ENCODE results near the gene EMILIN2. TPM values are rescaled to one million over a fixed set of nuclear protein-coding genes. Genes with fewer than 3 reads are reported as not detected.
A peak's percentile ranks its signal among the peaks of the same experiment; 100 is the strongest.

EMILIN2 gene
- total RNA-seq, 2 experiments from 2014 or later, result 3.2 to 3.3 TPM

- peaks cover 19% of the 10 kb centered on the region for H3K4me1 Mint-ChIP-seq (ENCODE audit: low read depth)
- TF ChIP-seq, protein P1, sequence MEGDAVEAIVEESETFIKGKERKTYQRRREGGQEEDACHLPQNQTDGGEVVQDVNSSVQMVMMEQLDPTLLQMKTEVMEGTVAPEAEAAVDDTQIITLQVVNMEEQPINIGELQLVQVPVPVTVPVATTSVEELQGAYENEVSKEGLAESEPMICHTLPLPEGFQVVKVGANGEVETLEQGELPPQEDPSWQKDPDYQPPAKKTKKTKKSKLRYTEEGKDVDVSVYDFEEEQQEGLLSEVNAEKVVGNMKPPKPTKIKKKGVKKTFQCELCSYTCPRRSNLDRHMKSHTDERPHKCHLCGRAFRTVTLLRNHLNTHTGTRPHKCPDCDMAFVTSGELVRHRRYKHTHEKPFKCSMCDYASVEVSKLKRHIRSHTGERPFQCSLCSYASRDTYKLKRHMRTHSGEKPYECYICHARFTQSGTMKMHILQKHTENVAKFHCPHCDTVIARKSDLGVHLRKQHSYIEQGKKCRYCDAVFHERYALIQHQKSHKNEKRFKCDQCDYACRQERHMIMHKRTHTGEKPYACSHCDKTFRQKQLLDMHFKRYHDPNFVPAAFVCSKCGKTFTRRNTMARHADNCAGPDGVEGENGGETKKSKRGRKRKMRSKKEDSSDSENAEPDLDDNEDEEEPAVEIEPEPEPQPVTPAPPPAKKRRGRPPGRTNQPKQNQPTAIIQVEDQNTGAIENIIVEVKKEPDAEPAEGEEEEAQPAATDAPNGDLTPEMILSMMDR (IDR thresholded peaks at IDR 0.05), result no peak
- Histone ChIP-seq H3K27ac (ENCODE audit: low read depth in 1 of 2, low read length in 2 of 2) (no peak overlapping the region), H3K27me3 (ENCODE audit: control insufficient read depth in 1 of 2, insufficient read depth in 2 of 2, low read length in 2 of 2) (peaks cover 39 to 43% of the 10 kb centered on the region in 2 experiments), H3K9me3 (ENCODE audit: control insufficient read depth in 1 of 2, insufficient read depth in 1 of 2, low read length in 2 of 2) (peaks cover 0 to 3% of the 10 kb centered on the region in 2 experiments), H3K4me3 (ENCODE audit: low read length) (peak overlapping the region; percentile 55), H3K4me1 (ENCODE audit: insufficient read depth, low read length) (peaks cover 23% of the 10 kb centered on the region), H3K36me3 (ENCODE audit: insufficient read depth, low read length) (no peaks in the 10 kb centered on the region)
- ChIA-PET POLR2A (interaction anchor here (0.9 to 1.0 kb wide), 3 partner anchors 42 to 60 kb away, joined by 3 to 4 read pairs (median 3); no protein-coding TSS in a partner anchor), CTCF (no interaction called here)
- intact Hi-C loops (cut with DNase I, micrococcal nuclease), result no loop called here
- peak in 5 of 14 experiments; percentile 6 to 55 (median 15) for DNase-seq
- H3K9me3 Mint-ChIP-seq, result no peaks in the 10 kb centered on the region
- peak; percentile 45 for ATAC-seq (ENCODE audit: poor library complexity)
- H3K4me3 Mint-ChIP-seq, result peak overlapping the region; percentile 87
- peaks cover 86% of the 10 kb centered on the region for H3K27me3 Mint-ChIP-seq
- H3K36me3 Mint-ChIP-seq (ENCODE audit: low read depth), result no peaks in the 10 kb centered on the region
- no peak overlapping the region for H3K27ac Mint-ChIP-seq
Measured at GRCh38 chr18:2847317-2848246, 776 bp downstream of the EMILIN2 start.

- Mint-ChIP-seq H3K9me3 (no peaks in the 10 kb centered on the region), H3K27ac (no peak overlapping the region), H3K4me1 (ENCODE audit: low read depth) (peaks cover 19% of the 10 kb centered on the region), H3K36me3 (ENCODE audit: low read depth) (no peaks in the 10 kb centered on the region), H3K27me3 (peaks cover 84% of the 10 kb centered on the region), H3K4me3 (peak overlapping the region; percentile 87)
- intact Hi-C loops (cut with DNase I, micrococcal nuclease), result no loop called here
- no peaks in the 10 kb centered on the region for H3K36me3 ChIP-seq (ENCODE audit: insufficient read depth, low read length)
- DNase-seq (peak in 2 of 14 experiments; percentile 34 to 45), ATAC-seq (ENCODE audit: poor library complexity) (no peak)
- H3K27ac ChIP-seq (ENCODE audit: low read depth in 1 of 2, low read length in 2 of 2), result no peak overlapping the region
- TF ChIP-seq, protein P1 (IDR thresholded peaks at IDR 0.05), result no peak
- H3K4me1 ChIP-seq (ENCODE audit: insufficient read depth, low read length), result peaks cover 23% of the 10 kb centered on the region
- peaks cover 0 to 3% of the 10 kb centered on the region in 2 experiments for H3K9me3 ChIP-seq (ENCODE audit: control insufficient read depth in 1 of 2, insufficient read depth in 1 of 2, low read length in 2 of 2)
- ChIA-PET CTCF (interaction anchor here (1.7 kb wide), 1 partner anchor 280 kb away, joined by 3 read pairs; no protein-coding TSS in a partner anchor), POLR2A (interaction anchor here (0.9 to 1.0 kb wide), 3 partner anchors 41 to 59 kb away, joined by 3 to 4 read pairs (median 3); no protein-coding TSS in a partner anchor)
- peaks cover 40 to 46% of the 10 kb centered on the region in 2 experiments for H3K27me3 ChIP-seq (ENCODE audit: control insufficient read depth in 1 of 2, insufficient read depth in 2 of 2, low read length in 2 of 2)
- peak overlapping the region; percentile 55 for H3K4me3 ChIP-seq (ENCODE audit: low read length)
Measured at GRCh38 chr18:2848247-2849246, 1.7 kb downstream of the EMILIN2 start.

DNA sequence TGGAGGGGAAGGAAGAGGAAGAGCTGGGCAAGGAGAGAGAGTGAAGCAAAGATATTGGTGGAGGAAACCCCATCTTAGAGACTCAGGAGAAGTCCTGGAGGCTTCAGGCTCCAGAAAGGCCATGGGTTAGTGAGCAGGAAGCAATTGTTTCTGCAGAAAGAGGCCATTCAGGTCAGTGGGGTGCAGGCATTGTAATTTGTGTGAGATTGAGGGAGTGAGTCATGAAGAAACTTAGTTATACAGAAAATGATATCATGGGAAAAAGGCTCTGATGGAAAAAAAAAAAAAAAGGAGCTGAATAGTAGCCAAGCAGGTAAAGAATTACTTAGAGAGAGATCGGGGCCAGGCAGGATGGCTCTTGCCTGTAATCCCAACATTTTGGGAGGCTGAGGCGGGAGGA, 4.0 kb downstream of the EMILIN2 start:
- intact Hi-C loops (cut with DNase I, micrococcal nuclease), result no loop called here

More for the DNA sequence above, 4.0 kb downstream of the EMILIN2 start:
- TF ChIP-seq, protein P1 (IDR thresholded peaks at IDR 0.05), result no peak
- CTCF ChIA-PET, result no interaction called here
- DNase-seq (no peak), ATAC-seq (ENCODE audit: poor library complexity) (no peak)
- Histone ChIP-seq H3K4me3 (ENCODE audit: low read length) (no peak overlapping the region), H3K36me3 (ENCODE audit: insufficient read depth, low read length) (no peaks in the 10 kb centered on the region), H3K9me3 (ENCODE audit: control insufficient read depth in 1 of 2, insufficient read depth in 1 of 2, low read length in 2 of 2) (peaks cover 0 to 3% of the 10 kb centered on the region in 2 experiments), H3K27ac (ENCODE audit: low read depth in 1 of 2, low read length in 2 of 2) (no peak overlapping the region), H3K27me3 (ENCODE audit: control insufficient read depth in 1 of 2, insufficient read depth in 2 of 2, low read length in 2 of 2) (peaks cover 45 to 46% of the 10 kb centered on the region in 2 experiments), H3K4me1 (ENCODE audit: insufficient read depth, low read length) (peaks cover 23% of the 10 kb centered on the region)
- peaks cover 18% of the 10 kb centered on the region for H3K4me1 Mint-ChIP-seq (ENCODE audit: low read depth)
- POLR2A ChIA-PET, result no interaction called here
- no peaks in the 10 kb centered on the region for H3K9me3 Mint-ChIP-seq
- H3K4me3 Mint-ChIP-seq, result no peak overlapping the region
- no peaks in the 10 kb centered on the region for H3K36me3 Mint-ChIP-seq (ENCODE audit: low read depth)
- H3K27ac Mint-ChIP-seq, result no peak overlapping the region
- H3K27me3 Mint-ChIP-seq, result peaks cover 66% of the 10 kb centered on the region
